Neutrophil (primary cell): ENCODE measurements around the gene PGAP3.
A peak's percentile ranks its signal among the peaks of the same experiment; 100 is the strongest.

Experiments
- H3K27ac ChIP-seq: fragments of 200-600 bp; sonication (generic); 2 replicates; pipeline ENCODE4 v1.5.1; 2016; ENCODE audit warnings: mild to moderate bottlenecking, moderate library complexity
- H3K27me3 ChIP-seq: fragments of 200-600 bp; sonication (generic); 2 replicates; pipeline ENCODE4 v1.6.0; 2016; ENCODE audit warnings: mild to moderate bottlenecking
- H3K36me3 ChIP-seq: fragments of 200-600 bp; sonication (generic); 2 replicates; pipeline ENCODE4 v1.5.1; 2017
- H3K4me1 ChIP-seq, 2 experiments: fragments of 200-600 bp in 1 of 2; sonication (generic) in 1 of 2; 1 replicate in 1 of 2; 2 replicates in 1 of 2; pipeline versions ENCODE4 v1.5.1 to v1.6.1; 2013 to 2016; ENCODE audit warnings: low read depth in 1 of 2, low read length in 1 of 2, mild to moderate bottlenecking in 1 of 2, moderate library complexity in 1 of 2; ENCODE audit not compliant: control insufficient read depth in 1 of 2, insufficient read depth in 1 of 2
- H3K4me3 ChIP-seq, 2 experiments: fragments of 200-600 bp in 1 of 2; sonication (generic) in 1 of 2; 1 replicate in 1 of 2; 2 replicates in 1 of 2; pipeline ENCODE4 v1.5.1; 2013 to 2016; ENCODE audit warnings: low read depth in 1 of 2, low read length in 1 of 2, mild to moderate bottlenecking in 1 of 2, moderate library complexity in 1 of 2
- H3K9me3 ChIP-seq: fragments of 200-600 bp; sonication (generic); 2 replicates; pipeline ENCODE4 v1.5.1; 2016
- TF ChIP-seq, protein P1 (sequence below): fragments of 200-600 bp; sonication (generic); IDR thresholded peaks from 2 replicates; pipeline ENCODE4 v1.5.1; 2016; ENCODE audit warnings: antibody characterized with exemption

The PGAP3 gene

DNA sequence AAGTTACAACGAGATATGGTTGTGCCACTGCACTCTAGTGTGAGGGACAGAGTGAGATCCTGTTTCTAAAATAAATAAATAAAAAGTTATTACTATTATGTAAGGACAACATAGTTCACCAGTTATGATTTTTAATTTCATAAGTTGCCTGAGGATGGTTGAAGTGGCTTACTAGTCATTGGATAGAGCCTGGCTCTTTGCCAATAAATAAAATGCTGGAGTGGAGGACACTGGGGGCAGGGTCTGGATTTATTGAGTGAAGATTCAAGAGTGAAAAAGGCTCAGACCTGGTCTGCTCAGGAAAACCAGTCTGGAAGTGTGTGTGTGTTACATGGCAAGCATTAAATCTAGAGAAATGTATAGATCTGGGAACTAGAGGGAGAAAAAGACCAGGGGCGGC, 48.8 kb downstream of the PGAP3 start:
- H3K27ac ChIP-seq, result no peak overlapping the region
- H3K4me1 ChIP-seq, result peaks cover 74 to 77% of the 10 kb centered on the region in 2 experiments
- no peak overlapping the region for H3K4me3 ChIP-seq
- no peaks in the 10 kb centered on the region for H3K9me3 ChIP-seq
- no peaks in the 10 kb centered on the region for H3K27me3 ChIP-seq
- TF ChIP-seq, protein P1, sequence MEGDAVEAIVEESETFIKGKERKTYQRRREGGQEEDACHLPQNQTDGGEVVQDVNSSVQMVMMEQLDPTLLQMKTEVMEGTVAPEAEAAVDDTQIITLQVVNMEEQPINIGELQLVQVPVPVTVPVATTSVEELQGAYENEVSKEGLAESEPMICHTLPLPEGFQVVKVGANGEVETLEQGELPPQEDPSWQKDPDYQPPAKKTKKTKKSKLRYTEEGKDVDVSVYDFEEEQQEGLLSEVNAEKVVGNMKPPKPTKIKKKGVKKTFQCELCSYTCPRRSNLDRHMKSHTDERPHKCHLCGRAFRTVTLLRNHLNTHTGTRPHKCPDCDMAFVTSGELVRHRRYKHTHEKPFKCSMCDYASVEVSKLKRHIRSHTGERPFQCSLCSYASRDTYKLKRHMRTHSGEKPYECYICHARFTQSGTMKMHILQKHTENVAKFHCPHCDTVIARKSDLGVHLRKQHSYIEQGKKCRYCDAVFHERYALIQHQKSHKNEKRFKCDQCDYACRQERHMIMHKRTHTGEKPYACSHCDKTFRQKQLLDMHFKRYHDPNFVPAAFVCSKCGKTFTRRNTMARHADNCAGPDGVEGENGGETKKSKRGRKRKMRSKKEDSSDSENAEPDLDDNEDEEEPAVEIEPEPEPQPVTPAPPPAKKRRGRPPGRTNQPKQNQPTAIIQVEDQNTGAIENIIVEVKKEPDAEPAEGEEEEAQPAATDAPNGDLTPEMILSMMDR, result no peak
- H3K36me3 ChIP-seq, result no peaks in the 10 kb centered on the region

GRCh38 chr17:39638317-39638716, 49.5 kb downstream of the PGAP3 start:
- peaks cover 81 to 83% of the 10 kb centered on the region in 2 experiments for H3K4me1 ChIP-seq
- no peaks in the 10 kb centered on the region for H3K9me3 ChIP-seq
- H3K4me3 ChIP-seq, result peak overlapping the region; percentile 89 to 90
- H3K36me3 ChIP-seq, result no peaks in the 10 kb centered on the region
- no peaks in the 10 kb centered on the region for H3K27me3 ChIP-seq
- TF ChIP-seq, protein P1, result no peak
- peak overlapping the region; percentile 91 for H3K27ac ChIP-seq

DNA sequence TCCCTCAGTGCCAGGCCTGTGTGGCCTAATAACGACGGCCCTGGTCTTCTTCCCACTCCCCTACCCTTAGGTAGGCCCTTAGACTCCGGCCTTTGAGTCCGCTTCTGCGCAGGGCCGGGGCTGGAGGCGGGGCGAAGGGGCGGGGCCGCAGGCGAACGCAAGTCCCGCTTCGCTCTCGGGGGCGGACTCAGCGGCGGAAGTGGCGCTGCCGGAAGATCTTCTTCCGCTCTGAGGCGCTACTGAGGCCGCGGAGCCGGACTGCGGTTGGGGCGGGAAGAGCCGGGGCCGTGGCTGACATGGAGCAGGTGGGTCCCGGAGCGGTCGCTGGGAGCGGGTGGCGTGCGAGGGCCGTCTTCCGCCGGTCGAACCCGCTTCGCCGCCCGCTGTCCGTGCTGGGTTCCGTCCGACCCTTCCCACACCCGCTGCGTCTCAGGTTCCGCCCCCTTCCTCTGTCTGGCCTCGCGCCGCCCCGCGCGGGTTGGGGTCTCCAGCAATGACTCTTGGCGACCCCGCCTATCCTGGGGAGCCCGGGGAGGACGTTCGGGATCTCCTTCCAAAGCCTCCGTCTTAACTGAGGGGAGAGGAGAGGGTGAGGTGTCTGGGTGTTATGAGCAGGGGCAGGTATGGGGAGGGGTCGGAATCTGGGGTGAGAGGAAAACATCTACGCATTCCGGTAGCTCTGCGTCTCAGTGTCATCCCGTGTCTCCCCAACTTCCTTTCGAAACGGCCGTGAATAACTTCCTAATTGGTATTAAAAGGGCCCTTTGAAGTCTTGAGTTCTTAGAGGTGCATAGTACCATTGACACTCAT, 50.7 kb downstream of the PGAP3 start, which contains the start of gene STARD3:
Gene STARD3, plus strand, starts transcription at position 218 of the 810 bp plus-strand sequence. CDS start 16,388 bp downstream, outside the sequence.
- H3K4me1 ChIP-seq, result peaks cover 84 to 93% of the 10 kb centered on the region in 2 experiments

DNA sequence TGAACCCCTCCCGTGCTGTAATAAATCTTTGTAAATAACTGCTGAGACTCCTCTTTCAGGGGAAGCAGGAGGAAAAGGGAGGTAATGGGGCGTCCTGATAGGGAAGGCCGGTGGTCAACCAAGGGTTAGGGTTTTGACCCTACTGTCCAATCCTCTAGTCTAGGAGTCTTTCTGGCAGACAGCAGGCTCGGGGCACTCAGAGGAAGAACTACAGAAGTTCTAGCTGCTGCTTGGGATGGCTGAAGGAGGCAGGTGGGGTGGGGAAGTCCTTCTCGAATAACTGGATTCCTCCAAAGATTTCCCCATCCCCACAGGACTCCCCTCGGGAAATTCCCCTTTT, 51.3 kb downstream of the PGAP3 start:
- no peaks in the 10 kb centered on the region for H3K9me3 ChIP-seq
- peak overlapping the region; percentile 89 to 90 for H3K4me3 ChIP-seq
- H3K4me1 ChIP-seq, result peaks cover 85 to 93% of the 10 kb centered on the region in 2 experiments
- H3K27ac ChIP-seq, result peak overlapping the region; percentile 91
- no peaks in the 10 kb centered on the region for H3K27me3 ChIP-seq
- H3K36me3 ChIP-seq, result no peaks in the 10 kb centered on the region
- TF ChIP-seq, protein P1, result no peak

More for the DNA sequence above, 50.7 kb downstream of the PGAP3 start, which contains the start of gene STARD3:
- no peaks in the 10 kb centered on the region for H3K9me3 ChIP-seq
- H3K4me3 ChIP-seq, result peak within 1 kb of the TSS; percentile 89 to 90
- TF ChIP-seq, protein P1, result peak; percentile 63
- H3K36me3 ChIP-seq, result no peaks in the 10 kb centered on the region
- peak within 1 kb of the TSS; percentile 91 for H3K27ac ChIP-seq
- no peaks in the 10 kb centered on the region for H3K27me3 ChIP-seq

- Histone ChIP-seq H3K27me3 (no peaks in the 10 kb centered on the region), H3K9me3 (no peaks in the 10 kb centered on the region), H3K4me3 (peak overlapping the region in 1 of 2 experiments; percentile 89), H3K4me1 (peaks cover 89 to 95% of the 10 kb centered on the region in 2 experiments), H3K27ac (peak overlapping the region; percentile 91), H3K36me3 (no peaks in the 10 kb centered on the region)
- TF ChIP-seq, protein P1, result no peak
Measured at GRCh38 chr17:39635614-39636176, 52.2 kb downstream of the PGAP3 start.
